Bone marrow (tissue), 2 donors: Measurements from ENCODE around the gene CLOCK.
"Not testable (repeated sequence)": the region's sequence is repeated elsewhere in the genome, so short reads cannot be mapped to it uniquely, and the experiment has no call there.

Experiments used
- DNase-seq, 2 donors: peaks; one replicate each; lab custom pipeline; 2025; lab: John Stamatoyannopoulos, UW

The CLOCK gene, protein sequence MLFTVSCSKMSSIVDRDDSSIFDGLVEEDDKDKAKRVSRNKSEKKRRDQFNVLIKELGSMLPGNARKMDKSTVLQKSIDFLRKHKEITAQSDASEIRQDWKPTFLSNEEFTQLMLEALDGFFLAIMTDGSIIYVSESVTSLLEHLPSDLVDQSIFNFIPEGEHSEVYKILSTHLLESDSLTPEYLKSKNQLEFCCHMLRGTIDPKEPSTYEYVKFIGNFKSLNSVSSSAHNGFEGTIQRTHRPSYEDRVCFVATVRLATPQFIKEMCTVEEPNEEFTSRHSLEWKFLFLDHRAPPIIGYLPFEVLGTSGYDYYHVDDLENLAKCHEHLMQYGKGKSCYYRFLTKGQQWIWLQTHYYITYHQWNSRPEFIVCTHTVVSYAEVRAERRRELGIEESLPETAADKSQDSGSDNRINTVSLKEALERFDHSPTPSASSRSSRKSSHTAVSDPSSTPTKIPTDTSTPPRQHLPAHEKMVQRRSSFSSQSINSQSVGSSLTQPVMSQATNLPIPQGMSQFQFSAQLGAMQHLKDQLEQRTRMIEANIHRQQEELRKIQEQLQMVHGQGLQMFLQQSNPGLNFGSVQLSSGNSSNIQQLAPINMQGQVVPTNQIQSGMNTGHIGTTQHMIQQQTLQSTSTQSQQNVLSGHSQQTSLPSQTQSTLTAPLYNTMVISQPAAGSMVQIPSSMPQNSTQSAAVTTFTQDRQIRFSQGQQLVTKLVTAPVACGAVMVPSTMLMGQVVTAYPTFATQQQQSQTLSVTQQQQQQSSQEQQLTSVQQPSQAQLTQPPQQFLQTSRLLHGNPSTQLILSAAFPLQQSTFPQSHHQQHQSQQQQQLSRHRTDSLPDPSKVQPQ

DNA sequence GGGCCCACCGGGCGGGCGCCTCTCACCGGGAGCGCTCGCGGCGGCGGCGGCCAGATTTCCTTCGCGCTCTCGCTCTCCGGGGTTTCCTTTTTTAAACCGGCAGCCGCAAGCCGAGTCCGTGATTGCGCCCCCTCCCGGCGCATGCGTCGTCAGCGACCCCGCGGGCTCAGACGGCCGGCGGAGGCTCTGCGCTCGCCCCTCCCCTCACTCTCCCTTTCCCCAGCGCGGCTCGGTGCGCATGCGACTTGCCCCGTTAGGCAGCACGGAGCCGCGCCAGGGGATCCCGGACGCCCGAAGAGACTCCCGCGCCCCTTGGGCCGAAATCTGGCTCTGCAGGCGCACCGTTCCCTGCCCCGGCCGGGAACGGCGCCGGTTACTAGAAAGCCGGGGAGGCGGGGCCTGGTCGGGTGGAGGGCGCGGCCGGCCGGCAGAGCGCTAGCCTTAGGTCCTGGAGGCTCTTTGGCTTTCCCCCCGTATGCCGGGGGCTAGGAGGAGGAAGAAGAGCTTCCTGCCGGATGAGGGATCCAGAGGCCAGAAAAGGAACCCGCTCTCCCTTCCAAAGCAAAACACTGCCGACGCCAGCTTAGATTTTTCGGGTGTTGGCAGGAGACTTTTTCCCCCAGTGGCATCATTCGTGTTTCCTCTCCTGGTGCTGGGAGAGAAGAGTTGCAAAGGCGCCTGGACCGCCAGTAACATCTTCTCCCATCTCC lies at the start of gene CLOCK:
Gene CLOCK (minus strand): TSS at position 154 of the 710 bp plus-strand sequence. CDS start 64,124 bp downstream, outside the sequence.
- DNase-seq = peak; percentile 37 to 92

DNA sequence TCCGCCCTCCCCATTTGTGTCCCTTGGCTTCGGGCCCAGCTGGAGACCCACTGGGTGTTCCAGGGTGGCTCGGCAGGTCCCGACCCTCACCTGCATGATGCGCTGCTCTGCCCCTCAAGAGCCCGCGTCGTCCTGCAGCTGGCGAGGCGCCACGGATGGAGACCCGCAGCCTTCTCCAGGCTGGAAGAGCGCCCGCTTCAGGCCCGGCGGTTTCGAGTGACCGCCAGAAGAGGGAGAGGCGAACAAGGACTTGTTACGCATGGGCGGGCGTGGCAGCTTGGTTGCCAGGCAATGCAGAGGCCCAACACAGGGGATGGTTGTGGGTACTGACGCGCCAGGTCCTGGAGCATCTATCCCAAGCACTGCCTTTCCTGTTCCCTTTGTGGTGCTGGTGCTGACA lies 45.3 kb upstream of the CLOCK start, which contains the start of gene PDCL2:
Gene PDCL2 (minus strand): TSS at position 232 of the 400 bp plus-strand sequence. CDS start 136 bp downstream, at position 96.
- DNase-seq = no peak

DNA sequence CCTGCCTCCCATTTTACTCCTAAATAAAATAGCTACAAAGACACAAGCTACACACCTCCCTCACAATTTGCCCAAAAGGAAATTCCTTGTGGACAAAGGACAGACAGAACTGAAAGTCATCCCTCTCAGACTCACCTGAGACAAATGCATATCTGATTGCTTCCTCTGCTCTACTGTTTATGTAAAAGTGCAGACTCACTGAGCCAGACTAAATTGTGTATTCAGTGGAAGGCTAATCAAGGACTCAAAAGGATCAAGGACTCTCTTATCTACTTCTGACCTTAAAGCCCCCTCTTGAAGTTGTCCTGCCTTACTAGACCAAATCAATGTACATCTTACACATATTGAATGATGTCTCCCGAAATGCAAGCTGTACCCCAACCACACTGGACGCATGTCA lies 41.5 kb upstream of the CLOCK start:
- DNase-seq = no peak

DNA sequence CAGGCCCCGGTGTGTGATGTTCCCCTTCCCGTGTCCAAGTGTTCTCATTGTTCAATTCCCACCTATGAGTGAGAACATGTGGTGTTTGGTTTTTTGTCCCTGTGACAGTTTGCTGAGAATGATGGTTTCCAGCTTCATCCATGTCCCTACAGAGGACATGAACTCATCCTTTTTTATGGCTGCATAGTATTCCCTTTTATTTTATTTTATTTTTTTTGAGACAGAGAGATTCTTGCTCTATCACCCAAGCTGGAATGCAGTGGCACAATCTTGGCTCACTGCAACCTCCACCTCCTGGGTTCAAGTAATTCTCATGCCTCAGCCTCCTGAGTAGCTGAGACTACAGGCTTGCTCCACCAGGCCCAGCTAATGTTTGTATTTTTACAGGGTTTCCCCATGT lies 36.1 kb upstream of the CLOCK start:
- DNase-seq = not testable (repeated sequence)

DNA sequence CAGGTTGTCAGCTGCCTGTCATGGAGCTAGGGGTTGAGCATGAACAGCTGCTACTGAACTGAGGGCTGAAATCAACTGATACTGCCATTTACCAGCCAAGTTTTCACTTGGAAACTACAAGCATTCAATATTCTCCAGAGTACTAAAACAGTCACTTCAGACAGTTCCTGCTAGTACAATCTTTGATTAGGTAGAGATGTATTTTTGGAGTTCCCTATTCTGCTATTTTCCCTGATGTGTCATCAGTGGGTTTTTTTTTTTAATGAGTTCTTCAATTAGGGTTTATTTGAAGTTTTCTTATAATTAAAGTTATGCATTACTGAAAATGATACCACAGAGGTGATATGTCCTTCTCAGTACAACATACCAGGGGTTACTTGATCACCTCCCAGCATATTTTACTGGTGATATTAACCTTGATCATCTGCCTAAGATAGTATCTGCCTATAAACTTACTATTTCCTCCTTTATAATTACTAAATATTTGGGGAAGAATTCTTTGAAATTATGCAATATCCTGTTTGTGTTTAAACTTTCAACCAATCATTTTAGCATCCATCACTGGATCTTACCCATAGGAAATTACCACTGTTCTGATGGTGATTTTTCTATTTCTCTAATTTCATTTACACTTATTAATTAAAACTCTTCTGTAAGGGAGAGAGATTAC lies 31.8 kb upstream of the CLOCK start:
- DNase-seq = no peak

DNA sequence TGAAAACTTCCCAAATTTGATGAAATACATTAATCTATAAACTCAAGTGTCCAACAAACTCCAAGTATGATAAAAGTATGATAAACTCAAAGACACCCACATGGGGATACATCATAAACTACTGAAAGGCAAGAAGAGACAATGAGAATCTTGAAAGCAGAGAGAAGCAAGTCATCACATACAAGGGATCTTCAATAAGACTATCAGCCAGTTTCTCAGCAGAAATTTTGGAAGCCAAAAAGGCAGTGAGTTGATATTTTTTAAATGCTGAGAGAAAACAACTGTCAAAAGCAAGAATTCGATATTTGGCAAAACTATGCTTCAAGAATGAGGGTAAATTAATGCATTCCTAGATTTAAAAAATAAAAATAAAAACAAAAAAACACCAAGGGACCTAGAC lies 28.8 kb upstream of the CLOCK start:
- DNase-seq = no peak

DNA sequence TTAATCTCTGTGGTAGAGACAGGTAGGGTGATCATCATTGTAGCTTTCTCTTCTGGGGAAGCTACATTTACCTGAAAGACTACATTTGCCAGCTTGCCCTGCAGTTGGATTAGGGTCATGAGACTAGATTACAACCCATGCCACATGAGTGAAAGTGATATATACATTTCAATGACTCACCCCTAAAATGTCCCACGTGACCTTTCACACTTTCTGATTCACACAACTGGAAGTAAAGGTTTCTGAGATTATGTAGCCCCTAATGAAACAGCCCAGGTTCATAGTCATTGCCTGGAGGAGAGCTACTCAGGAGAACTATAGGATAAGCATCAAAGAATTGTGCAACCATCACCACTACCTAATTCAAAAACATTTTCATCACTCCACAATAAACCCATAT lies 27.5 kb upstream of the CLOCK start:
- DNase-seq = no peak

DNA sequence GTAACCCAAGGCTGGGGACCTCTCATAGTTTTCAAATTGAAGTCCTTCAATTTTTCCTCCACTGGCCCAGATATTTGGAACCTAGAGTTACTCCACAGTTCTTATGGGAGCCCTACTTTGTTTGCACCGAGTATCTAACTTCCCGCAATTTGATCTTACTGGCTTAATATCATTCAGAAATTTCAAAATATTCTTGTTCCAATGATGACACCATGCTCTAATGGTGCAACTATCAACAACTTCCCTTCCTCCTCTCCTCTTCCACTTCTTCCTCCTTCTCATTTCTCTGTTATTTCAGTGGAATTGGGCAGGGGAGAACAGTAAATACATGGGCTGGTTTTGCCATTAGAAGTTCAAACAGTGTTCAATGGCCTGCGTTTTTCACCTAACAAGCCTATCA lies 25.1 kb upstream of the CLOCK start:
- DNase-seq = no peak

DNA sequence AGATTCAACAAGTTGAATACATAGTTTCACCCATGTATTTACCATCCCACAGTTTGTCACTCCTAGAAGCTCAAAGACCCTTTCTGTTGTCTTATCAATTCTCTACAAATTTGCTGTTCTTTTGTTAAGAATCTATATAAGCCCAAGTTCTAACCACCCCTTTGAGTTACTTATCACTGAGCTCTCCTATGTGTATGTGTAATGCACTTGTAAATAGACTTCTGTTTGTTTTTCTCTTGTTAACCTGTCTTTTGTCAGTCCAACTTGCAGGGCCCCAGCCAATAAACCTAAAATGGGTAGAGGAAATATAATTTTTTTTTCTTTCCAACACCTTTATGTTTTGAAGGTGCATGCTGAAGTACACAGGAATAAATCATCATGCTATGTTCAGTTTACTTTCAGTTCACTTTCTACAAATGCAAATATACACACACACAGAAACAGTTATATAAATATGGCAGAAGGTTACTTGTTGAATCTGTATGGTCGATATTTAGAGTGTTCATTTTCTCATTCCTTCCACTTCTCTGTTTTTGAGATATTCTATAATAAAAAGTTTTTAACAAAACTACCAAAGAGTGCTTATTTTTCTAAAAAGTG lies 22.3 kb upstream of the CLOCK start:
- DNase-seq = no peak

DNA sequence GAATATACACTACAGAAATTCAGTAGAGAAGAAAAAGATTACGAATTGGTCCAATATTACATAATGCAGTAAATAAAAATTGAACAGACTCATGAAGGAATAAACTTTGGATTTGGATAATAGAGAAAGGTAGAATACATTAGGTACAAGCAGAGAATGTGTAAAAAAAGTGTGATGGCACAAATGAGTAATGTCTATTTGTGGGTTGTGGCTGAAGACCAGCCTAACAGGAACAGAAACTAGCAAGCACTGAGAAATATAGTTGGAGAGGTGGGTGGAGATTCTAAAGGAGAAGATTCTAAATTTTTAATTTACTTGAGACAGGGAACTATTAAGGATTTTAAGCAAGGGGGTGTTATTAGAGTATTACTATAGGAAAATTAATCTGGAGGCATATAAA lies 15.2 kb upstream of the CLOCK start:
- no peak for DNase-seq

DNA sequence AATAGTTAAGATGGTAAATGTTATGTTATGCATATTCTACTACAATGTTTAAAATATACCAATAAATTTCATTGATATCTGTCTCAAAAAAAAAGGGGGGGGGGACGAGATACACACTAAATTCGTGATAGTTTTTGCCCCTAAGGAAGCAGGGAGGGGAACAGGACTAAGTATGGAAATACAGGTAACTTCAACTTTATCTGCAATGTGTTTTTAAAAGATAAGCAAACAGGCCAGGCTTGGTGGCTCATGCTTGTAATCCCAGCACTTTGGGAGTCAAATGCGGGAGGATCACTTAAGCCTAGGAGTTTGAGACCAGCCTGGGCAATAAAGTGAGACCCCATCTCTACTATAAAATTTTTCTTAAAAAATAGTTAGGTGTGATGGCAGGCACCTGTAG lies 13.4 kb upstream of the CLOCK start:
- no peak for DNase-seq

DNA sequence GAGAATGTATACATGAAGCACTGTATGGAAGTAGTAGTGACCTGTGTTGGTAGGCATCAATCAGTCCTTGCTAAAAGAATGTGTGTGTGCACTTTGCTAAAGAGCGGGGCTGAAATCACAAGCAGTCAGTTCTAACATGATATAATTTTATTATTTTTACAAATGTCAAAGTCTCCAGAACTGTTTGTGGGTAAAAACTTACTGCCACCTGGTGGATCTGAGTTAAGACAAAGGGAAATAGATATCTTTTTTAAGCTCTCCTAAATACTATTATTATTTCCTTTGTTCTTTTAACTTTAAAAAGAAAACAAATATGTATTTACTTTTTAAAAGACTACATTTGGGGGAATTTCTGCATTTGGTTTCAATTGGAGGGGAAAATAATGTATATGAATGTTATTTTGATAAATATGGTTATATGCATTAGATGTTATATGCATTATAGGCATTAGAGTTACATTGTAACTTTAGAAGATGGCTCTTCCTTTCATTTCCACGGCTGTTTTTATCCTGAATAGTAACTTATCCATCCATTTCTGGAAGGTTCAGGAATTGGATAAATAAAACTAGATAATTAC lies 7.8 kb upstream of the CLOCK start:
- peak in 1 of 2 donors; percentile 11 for DNase-seq

DNA sequence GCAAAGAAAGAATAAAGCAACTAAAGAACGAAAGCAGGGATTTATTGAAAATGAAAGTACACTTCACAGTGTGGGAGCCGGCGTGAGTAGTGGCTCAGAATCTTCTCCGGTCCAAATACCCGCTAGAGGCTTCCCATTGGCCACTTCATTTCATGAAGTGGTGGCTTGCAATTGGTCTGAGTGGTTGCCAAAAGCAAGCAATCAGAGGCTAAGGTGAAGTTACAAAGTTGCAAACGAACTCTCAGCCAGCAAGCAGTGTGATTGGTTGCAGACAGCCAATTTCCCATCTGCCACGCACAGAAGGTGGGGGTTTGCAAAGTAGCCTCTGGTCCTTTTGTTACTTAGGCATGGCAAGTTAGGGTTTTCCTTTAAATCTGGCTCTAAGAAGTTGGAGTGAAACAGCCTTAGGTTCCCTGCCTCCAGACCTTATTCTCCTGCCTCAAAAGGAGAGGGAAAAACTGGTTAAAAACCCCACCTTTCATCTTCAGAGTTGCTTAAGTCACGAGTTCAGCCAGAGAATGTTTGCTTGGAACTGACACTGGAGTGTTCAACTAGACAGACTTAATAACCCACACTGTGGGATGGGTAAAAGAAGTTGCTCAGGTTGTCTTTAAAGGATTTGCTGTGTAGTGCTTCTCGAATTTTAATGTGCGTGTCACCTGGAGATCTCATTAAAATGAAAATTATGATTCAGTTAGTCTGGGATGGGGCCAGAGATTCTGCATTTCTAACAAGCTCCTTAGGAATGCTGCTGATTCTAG lies 6.9 kb upstream of the CLOCK start:
- no peak for DNase-seq

DNA sequence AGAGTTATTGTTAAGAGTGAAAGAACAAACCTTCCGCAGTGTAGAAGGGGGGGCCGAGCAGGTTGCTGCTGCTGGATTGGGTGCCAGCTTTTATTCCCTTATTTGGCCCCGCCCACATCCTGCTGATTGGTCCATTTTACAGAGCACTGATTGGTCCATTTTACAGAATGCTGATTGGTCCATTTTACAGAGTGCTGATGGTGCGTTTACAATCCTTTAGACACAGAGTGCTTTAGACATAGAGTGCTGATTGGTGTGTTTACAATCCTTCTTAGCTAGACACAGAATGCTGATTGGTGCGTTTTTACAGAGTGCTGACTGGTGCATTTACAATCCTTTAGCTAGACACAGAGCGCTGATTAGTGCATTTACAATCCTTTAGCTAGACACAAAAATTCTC lies 5.3 kb upstream of the CLOCK start:
- DNase-seq = not testable (repeated sequence)

DNA sequence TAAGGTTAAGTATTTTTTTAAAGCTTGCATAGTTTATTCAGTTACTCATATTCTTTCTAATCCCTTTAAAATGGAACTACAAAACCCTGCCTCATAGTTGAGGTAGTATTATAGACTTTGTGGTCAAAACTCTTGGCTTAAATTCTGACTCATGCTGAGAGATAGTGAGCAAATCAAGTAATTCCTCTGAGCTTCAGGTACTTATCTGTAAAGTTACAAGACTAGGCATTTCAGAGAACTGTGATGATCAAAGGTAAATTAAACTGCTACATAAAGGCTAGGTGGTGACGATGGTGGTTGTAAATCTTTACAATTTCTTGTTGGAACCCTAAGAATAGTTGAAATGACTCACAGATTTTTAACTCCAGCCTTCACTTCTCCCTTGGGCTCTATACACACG lies 3.2 kb upstream of the CLOCK start:
- no peak for DNase-seq

DNA sequence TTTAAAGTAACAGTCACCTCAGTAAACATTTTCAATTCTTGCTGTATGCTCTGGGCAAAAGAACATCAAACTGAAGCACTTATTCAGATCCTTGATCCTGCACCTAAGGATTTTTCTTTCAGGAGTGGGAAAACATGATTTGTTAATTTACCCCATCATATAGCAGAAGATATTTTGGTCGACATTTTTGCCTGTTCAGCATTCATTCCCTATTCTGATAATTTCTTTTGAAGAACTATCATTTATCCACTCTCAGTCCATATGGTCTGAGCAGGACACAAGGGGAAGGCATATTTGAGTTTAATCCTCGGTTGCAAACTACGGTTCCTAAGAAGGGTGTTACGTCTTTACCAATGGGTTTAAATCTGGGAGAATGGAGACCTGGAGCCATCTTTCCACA lies 1.2 kb upstream of the CLOCK start:
- no peak for DNase-seq

DNA sequence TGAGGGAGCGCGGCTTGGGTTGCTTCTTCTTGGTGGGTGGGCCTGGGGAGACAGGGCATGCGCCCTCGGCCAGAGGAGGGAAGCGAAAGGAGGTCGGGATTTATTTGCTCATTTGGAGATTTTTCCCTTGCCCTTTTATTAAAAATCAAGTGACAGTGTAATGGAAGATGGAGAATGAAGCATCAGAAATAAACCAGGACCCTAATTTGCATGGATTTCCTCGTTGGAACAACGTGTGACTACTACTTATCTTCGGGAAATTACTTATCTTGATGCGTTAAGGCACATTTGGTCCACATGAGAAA lies 709 bp upstream of the CLOCK start:
- DNase-seq = no peak

DNA sequence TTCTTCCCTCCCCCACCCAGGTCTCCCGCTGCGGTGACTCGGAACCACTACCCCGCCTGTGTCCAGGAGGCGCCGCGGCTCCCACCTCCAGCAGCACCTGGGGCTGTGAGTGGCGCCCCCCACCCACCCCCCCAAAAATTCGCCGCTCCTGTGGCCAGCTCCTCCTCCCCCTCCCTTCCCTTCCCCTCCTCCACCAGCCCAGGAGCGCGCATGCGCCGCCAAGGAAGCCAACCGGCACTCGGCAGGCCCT lies 278 bp downstream of the CLOCK start:
- peak; percentile 37 to 92 for DNase-seq

DNA sequence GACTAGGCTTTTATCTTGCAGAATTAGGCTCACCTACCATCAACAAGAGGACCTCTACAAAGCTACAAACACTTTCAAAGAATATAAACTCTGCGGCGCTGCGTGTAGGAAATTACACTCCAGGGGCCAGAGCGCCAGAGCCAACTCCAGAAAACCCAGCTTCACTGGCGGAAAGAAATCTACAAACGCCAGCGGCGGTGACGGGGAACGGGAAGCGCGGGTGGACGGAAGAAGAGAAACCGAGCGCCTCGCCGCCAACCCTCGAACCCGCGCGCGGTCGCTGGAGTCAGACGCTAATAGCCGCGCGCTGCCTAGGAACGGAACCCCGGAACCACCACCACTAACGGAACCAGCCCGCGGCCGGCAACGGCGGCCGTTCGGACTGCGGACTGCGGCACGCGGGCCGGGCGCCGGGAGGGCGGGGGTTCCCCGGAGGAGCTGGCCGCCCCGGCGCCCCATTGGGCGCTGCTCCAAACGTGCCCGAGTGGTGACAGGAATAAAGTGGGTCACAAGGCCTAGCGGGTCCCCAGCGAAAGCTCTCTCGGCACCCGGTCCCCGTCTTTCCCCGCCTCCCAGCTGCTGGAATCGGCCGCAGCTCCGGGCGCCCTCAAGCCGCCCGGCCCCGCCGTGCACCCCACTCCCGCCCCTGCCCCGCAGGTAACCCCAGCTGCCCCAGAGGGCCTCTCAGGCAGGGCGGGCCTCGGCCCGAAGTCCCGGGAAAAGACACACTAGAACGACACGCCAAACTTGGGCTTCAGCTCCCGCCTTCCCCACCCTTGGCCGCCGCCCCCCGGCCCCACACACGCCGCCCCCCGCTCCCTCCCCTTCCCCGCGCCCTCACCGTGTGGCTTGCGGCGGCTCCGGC lies 836 bp downstream of the CLOCK start:
- DNase-seq = peak; percentile 31 to 64

DNA sequence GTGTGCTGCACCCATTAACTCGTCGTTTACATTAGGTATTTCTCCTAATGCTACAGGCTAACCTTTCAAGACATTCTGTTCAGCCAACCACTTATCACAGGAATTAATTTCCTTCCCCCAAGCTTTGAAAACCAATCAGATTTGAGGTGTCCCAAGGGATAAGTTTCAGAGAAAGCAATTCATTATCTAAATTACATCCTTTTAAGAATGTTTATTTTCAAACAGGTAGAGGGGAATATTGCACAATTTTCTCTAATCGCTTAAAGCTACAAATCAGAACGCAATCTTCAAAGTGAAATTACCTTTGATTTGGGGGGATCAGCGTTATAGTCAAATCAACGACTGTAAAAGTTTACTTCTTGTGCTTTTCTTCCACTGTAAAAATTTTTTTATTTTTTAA lies 1.6 kb downstream of the CLOCK start:
- DNase-seq = no peak
